ENCODE measurements around the gene PLA2G4F.

The PLA2G4F gene

GRCh38 chr15:42160136-42160535 lies 3.7 kb upstream of the PLA2G4F start:
- no peak overlapping the region for H3K27ac ChIP-seq (ENCODE audit: low read depth, low read length, poor library complexity, severe bottlenecking)
- peaks cover 70% of the 10 kb centered on the region for H3K36me3 ChIP-seq (ENCODE audit: insufficient read depth, low read length)
- H3K27me3 ChIP-seq (ENCODE audit: insufficient read depth, low read length) = no peaks in the 10 kb centered on the region; the same call in 1 of the 2 replicates
- no peaks in the 10 kb centered on the region for H3F3A ChIP-seq (ENCODE audit: insufficient read depth, low read length)
- H4K20me1 ChIP-seq (ENCODE audit: insufficient read depth, low read length) = no peaks in the 10 kb centered on the region
- no peaks in the 10 kb centered on the region for H3K4me1 ChIP-seq (ENCODE audit: insufficient read depth, low read length, severe bottlenecking)
- H3K9me3 ChIP-seq (ENCODE audit: low read length) = no peaks in the 10 kb centered on the region
- no peak overlapping the region for H3K9ac ChIP-seq (ENCODE audit: low read length)
- H3K79me2 ChIP-seq (ENCODE audit: insufficient read depth, low read length) = no peaks in the 10 kb centered on the region
- H3K9me2 ChIP-seq (ENCODE audit: low read depth, low read length) = no peaks in the 10 kb centered on the region
- no peak overlapping the region for H3K4me2 ChIP-seq (ENCODE audit: low read length)
- H3K4me3 ChIP-seq (ENCODE audit: low read depth, low read length, poor library complexity, severe bottlenecking) = no peak overlapping the region
- H2AFZ ChIP-seq (ENCODE audit: low read length) = no peak overlapping the region
- TF ChIP-seq EZH2 (IDR thresholded peaks at IDR 0.05; ENCODE audit: borderline replicate concordance, low read length) = no peak
- TF ChIP-seq CTCF (IDR thresholded peaks at IDR 0.05; ENCODE audit: low read length) = no peak

DNA sequence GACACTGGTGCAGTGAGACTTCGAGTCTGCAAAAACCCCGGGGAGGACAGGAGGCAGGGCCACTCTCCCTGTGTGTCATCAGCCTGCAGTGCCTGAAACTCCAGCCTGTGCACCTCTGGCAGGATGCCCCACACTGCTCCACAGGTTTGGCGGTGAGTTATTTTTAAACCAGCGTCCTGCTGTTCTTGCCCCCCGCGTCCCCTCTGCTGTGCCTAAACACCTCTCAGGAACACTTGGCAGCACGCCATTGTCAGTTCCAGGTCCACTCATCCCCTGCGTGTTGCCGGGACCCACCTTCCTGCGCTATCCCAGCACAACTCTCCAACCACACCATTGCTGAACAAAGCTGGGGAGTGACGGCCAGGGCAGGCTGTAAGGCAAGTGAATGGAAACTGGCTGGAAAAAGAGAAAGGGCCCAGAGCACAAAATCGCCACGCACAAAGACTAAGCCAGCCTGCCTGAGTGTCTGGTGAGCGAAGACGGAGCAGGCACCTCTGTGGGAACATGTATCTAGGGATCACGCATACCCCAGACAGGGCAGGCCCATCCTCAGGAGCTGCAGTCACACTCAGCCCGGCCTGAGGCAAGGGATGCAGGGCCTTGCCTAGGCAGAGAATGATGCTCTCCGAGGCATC lies 3.1 kb upstream of the PLA2G4F start:
- Histone ChIP-seq H2AFZ (ENCODE audit: low read length) (no peak overlapping the region), H3K27ac (ENCODE audit: low read depth, low read length, poor library complexity, severe bottlenecking) (no peak overlapping the region)

DNA sequence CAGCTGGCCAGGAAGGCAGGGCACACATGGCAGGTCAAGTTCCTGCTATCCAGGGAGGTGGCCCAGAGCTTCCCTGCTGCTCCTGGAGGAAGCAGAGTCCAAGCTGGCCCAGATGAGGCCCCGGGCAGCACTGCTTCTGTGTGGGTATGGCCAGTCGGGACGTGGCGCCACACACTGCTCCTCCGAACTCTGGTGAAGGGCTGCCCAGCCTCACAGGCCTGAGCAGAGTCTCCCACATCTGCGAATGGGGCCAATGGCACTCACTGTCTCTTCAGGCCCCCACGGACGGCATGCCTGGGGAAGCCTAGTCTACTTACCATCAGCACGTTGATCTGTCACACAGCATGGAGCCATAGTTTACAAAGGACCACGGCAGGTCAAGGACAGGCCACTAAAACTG lies 2.5 kb upstream of the PLA2G4F start:
- Histone ChIP-seq H3K9me2 (ENCODE audit: low read depth, low read length) (no peaks in the 10 kb centered on the region), H3K36me3 (ENCODE audit: insufficient read depth, low read length) (peaks cover 58% of the 10 kb centered on the region), H4K20me1 (ENCODE audit: insufficient read depth, low read length) (no peaks in the 10 kb centered on the region), H3K9ac (ENCODE audit: low read length) (no peak overlapping the region), H3K4me2 (ENCODE audit: low read length) (no peak overlapping the region), H3K4me1 (ENCODE audit: insufficient read depth, low read length, severe bottlenecking) (no peaks in the 10 kb centered on the region), H3K27ac (ENCODE audit: low read depth, low read length, poor library complexity, severe bottlenecking) (no peak overlapping the region), H3F3A (ENCODE audit: insufficient read depth, low read length) (no peaks in the 10 kb centered on the region), H3K4me3 (ENCODE audit: low read depth, low read length, poor library complexity, severe bottlenecking) (no peak overlapping the region), H2AFZ (ENCODE audit: low read length) (no peak overlapping the region), H3K27me3 (ENCODE audit: insufficient read depth, low read length) (no peaks in the 10 kb centered on the region; the same call in 1 of the 2 replicates), H3K79me2 (ENCODE audit: insufficient read depth, low read length) (no peaks in the 10 kb centered on the region), H3K9me3 (ENCODE audit: low read length) (no peaks in the 10 kb centered on the region)
- no peak for TF ChIP-seq CTCF (IDR thresholded peaks at IDR 0.05; ENCODE audit: low read length)
- TF ChIP-seq EZH2 (IDR thresholded peaks at IDR 0.05; ENCODE audit: borderline replicate concordance, low read length) = no peak

More for the DNA sequence above, 3.1 kb upstream of the PLA2G4F start:
- Histone ChIP-seq H3K9me2 (ENCODE audit: low read depth, low read length) (no peaks in the 10 kb centered on the region), H3K27me3 (ENCODE audit: insufficient read depth, low read length) (no peaks in the 10 kb centered on the region; the same call in 1 of the 2 replicates), H3K9ac (ENCODE audit: low read length) (no peak overlapping the region), H3K4me1 (ENCODE audit: insufficient read depth, low read length, severe bottlenecking) (no peaks in the 10 kb centered on the region), H3K4me2 (ENCODE audit: low read length) (no peak overlapping the region), H4K20me1 (ENCODE audit: insufficient read depth, low read length) (no peaks in the 10 kb centered on the region), H3K4me3 (ENCODE audit: low read depth, low read length, poor library complexity, severe bottlenecking) (no peak overlapping the region), H3K36me3 (ENCODE audit: insufficient read depth, low read length) (peaks cover 64% of the 10 kb centered on the region), H3K79me2 (ENCODE audit: insufficient read depth, low read length) (no peaks in the 10 kb centered on the region), H3F3A (ENCODE audit: insufficient read depth, low read length) (no peaks in the 10 kb centered on the region), H3K9me3 (ENCODE audit: low read length) (no peaks in the 10 kb centered on the region)
- TF ChIP-seq EZH2 (IDR thresholded peaks at IDR 0.05; ENCODE audit: borderline replicate concordance, low read length) (no peak), CTCF (IDR thresholded peaks at IDR 0.05; ENCODE audit: low read length) (no peak)

Measured in OCI-LY1 (cell line).